Stomach (tissue), 4 donors: ENCODE measurements around the gene F2.

Experiments used
- CTCF ChIP-seq, 7 experiments: fragments of 450-650 bp in 4 of 7; fragments of 200-600 bp in 3 of 7; sonication (generic) in 3 of 7; IDR thresholded peaks; one replicate each; pipeline ENCODE4 v1.5.1; 2016 to 2019; ENCODE audit warnings: antibody characterized with exemption in 7 of 7, control low read depth in 2 of 7, mild to moderate bottlenecking in 1 of 7
- POLR2A ChIP-seq, 4 donors: fragments of 450-650 bp; IDR thresholded peaks; one replicate each; pipeline ENCODE4 v1.6.1; 2016; ENCODE audit warnings: antibody characterized with exemption in 4 of 4, control low read depth in 2 of 4, mild to moderate bottlenecking in 1 of 4, moderate library complexity in 1 of 4
- POLR2AphosphoS5 ChIP-seq, 3 donors: sonication (generic); formaldehyde crosslinking; IDR thresholded peaks; one replicate each; pipeline ENCODE4 v1.6.1; 2016; ENCODE audit warnings: antibody characterized with exemption in 3 of 3

- TF ChIP-seq CTCF (IDR thresholded peaks at IDR 0.05) (no peak), POLR2A (IDR thresholded peaks at IDR 0.05) (no peak), POLR2AphosphoS5 (IDR thresholded peaks at IDR 0.05) (no peak)
Observed at GRCh38 chr11:46696212-46696558, 22.8 kb upstream of the F2 start.
